GDM1 (cell line): ENCODE results near the gene RABL6.
A peak's percentile ranks its signal among the peaks of the same experiment; 100 is the strongest.

Experiments
- DNase-seq: peaks from one replicate; lab custom pipeline; 2025; lab: John Stamatoyannopoulos, UW

The RABL6 gene

DNA sequence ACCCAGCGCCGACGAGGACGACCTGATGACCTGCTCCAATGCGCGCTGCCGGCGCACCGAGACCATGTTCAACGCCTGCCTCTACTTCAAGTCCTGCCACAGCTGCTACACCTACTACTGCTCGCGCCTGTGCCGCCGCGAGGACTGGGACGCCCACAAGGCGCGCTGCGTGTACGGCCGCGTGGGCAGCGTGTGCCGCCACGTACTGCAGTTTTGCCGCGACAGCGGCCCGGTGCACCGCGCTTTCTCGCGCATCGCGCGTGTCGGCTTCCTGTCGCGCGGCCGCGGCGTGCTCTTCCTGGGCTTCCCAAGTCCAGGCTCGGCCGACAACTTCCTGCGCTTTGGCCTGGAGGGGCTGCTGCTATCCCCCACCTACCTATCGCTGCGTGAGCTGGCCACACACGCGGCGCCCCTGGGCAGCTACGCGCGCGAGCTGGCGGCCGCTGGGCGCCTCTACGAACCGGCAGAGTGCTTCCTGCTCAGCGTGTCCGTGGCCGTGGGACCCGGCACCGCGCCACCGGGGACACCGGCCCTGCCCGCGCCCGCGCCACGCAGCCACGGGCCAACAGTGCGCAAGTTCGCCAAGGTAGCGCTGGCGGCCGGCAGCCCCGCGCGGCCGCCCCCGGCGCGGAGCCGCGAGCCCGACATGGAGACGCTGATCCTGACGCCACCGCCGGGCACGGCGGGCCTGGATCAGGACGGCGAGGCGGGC is 38.8 kb downstream of the RABL6 start:
- DNase-seq = no peak

DNA sequence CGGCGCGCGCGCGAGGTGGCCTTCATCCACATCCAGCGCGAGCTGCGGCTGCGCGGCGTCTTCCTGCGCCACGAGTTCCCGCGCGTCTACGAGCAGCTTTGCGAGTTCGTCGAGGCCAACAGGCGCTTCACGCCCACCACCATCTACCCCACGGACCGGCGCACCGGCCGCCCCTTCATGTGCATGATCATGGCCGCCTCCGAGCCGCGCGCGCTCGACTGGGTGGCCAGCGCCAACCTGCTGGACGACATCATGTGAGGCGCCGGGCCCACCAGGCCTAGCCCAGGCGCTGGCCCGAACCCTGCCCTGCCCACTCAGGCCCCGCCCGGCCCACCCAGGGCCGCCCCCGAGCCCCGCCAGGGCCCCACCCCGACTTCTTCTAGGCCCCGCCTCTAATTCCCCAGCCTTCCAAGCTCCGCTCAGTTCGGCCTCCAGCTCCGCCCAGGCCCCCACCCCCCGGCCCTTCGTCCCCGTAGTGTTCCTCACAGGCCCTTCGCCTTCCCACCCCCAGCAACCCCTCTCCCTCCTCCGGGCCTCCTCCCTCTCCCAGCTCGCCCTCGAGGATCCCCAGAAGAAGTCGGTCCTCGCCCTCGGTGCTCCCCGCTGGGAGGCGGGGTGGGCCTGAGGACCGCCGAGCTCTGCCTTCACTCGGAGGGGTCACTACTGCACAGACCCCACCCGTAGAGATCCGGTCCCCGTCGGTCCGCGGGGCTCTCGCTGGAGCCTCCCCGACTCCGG is 39.5 kb downstream of the RABL6 start:
- DNase-seq = no peak

DNA sequence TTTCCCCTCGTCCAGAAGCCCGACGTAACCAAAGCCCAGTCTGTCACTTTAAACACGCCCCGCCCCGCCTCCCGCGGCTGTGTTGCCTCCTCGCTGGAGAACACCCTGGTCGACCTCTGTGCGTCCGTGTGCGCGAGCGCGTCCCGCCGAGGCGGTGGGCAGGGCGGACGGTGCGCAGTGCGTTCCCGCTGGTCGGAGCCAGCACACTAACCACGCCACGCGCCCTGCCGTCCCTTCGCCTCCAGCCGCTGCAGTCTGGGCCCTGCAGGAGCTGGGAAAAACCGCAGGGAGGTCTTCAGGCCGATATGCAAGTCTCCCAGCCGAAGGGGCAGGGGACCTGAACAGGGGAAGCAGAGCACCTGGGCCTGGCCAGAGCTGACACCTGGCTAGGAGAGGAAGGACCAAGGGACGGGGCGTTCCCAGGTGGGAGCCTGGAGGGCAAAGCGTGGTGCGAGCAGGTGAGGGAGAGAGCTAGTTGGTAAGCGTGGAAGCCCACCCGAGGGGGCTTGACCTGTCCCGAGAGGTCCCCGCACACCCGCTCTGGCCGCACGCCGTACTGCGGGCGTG is 40.2 kb downstream of the RABL6 start:
- DNase-seq = peak; percentile 70

DNA sequence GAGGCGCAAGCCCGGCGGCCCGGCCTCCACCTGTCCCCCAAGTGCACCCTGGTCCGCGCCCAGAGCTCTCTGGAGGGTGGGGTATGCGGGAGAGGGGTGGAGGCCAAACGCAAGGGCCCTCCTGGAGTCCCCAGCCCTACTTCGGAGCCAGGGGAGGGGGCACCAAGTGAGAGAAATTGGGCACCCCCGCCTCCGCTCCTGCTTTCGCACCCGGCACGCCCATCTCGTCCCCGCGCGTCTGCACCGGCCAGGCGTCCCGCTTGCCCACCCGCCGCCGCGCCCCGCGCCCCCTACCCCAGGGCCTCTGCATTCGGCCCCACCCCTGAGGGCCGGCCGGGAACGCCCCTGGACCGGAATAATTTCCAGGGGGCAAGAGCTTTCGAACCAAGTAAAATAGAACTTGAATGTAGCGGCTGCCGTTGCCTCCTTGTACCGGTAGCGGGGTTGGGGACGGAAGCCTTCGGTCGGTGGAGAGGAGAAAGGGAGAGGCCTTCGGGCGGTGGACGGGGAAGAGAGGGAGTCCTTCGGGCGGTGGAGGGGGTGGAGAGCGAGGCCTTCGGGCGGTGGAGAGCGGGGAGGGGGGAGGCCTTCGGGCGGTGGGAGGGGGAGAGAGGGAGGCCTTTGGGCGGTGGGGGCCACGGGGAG is 40.8 kb downstream of the RABL6 start:
- DNase-seq = no peak

DNA sequence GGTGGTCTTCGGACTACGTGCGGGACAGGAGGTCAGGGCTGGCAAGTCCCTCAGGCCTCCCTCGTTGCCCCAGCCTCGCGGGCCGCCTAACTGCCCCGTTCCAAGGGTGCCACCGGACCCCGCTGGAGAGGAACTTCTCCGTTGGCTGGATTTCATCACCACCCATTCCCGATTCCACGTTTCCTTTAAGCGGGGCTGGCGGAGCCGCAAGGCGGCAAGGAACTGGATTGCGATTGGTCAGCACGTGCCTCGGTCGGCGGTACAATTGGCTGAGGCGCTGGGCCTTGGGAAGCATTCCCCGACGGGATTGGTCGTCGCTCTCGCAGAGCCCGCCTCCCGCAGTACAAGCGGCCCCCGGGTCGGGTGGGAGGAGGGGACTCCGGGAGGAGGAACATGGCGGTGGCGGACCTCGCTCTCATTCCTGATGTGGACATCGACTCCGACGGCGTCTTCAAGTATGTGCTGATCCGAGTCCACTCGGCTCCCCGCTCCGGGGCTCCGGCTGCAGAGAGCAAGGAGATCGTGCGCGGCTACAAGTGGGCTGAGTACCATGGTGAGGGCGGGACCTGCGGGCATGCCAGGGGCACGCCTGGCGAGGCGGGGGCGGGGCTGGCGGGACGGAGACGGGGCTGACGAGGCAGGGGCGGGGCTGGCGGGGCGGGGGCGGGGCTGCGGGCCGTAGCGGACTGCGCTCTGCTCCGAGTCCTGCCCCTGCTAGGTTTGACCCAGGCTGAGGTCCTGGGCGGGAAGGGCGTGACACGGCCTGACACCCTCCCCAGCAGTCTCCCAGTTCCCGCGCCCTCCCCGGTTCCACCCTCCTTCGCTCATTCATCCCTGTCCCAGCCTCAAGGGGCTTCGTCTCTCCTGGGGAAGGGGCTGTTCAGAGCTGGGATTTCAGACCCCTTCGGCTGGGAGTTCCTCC is 41.6 kb downstream of the RABL6 start, which contains the start of gene PHPT1:
Gene PHPT1 (plus strand): TSS at position 372 of the 922 bp plus-strand sequence. CDS start 22 bp downstream, at position 394.
- DNase-seq = peak; percentile 98

DNA sequence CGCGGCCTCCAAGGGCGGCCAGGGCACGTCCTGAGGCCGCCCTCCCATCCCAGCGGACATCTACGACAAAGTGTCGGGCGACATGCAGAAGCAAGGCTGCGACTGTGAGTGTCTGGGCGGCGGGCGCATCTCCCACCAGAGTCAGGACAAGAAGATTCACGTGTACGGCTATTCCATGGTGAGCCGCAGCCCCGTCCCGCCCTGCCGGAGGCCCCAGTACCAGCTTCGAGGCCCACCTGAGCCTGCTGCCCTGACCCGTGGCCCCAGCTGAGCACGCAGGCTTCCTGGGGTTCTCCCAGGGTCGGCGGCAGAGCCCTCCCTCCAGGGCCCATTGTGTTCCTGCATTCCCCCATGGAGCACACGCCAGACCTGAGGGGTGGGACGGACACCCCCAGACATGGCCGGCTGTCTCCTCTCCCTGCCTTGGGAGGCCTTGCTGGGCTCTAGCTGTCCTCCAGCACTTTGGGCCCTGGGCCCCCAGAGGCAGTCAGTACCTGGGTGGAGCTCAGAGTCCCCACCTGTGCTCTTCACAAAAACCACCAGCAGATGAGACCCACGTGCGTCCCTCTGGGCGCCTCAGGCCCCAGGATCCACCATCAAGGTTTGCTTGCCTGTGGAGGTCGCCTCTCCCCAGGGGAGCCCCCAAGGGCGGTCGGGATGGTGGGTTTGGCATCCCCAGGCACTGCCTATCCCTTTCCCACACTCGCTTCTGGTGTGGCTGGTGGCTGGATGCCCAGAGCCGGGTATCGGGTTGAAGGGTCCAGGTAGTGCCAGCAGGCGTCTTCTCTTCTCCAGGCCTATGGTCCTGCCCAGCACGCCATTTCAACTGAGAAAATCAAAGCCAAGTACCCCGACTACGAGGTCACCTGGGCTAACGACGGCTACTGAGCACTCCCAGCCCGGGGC is 42.5 kb downstream of the RABL6 start:
- no peak for DNase-seq

DNA sequence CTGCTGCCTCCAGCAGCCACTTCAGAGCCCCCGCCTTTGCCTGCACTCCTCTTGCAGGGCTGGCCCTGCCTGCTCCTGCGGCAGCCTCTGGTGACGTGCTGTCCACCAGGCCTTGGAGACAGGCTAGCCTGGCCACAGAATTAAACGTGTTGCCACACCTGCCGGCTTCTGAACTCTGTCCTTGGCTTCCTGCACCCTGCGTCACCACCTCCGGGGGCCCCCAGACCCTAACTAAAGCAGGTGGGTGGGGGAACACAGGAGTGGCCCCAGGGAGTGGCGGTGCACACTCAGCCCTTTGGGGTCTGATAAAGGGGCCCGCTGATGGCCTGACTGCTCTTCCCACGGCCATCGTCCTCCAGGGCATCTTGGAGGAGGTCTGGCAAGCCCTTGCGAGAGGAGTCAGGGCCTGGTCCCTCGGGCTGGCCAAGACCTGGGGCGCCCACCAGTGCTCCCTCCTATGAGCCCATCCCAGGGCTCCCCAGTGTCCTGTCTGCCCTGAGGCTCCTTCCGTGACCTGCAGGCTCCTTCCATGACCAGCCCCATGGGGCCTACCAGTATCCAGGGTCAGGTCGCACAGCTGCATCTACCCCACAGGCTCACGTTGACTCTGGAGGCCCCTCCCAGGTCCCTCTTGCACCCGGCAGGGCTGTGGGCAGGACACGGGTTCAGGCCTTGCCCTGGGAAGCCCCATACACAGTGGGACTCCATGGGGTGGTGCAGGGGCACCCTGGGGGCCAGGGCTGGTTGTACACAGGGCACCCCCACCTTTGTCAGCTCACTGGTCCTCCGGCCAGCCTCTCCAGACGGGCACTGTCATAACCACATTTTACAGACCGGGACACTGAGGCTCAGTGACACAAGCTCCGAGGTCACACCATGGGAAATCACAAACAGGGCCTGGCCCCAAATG is 43.4 kb downstream of the RABL6 start:
- DNase-seq = no peak

DNA sequence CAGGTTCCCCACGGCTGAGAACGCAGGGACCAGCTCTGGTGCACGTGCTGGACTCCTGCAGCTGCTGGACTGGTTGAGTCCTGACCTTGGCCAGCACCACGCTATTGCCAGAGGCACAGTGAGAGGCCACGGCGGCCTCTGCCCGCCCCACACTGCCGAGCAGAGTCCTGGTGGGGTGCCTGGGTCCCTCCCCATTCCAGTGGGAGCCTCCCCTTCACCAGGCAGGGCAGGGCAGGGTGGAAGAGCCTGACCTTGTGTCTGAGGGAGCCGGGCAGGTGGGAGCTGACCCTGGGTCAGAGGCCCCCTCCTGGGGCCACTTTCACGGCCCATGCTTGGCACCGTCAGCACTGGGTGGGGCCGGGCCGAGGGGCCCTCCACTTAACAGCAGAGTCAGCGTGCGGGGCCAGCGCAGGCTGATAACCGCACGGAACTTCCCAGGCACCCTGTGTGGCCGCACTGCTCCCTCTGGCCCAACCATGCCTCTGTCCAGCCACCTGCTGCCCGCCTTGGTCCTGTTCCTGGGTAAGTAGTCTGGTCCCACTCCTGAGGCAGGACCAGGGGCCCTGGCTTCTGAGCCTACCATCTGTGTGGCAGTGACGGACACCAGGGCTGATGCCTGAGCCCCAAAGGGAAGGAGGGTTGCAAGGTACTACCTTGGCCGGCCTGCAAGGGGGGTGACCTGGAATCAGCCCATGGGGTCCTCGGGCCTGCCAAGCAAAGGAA is 44.4 kb downstream of the RABL6 start, which contains the start of gene MAMDC4:
Gene MAMDC4 (plus strand): TSS at position 406 of the 723 bp plus-strand sequence. CDS start 71 bp downstream, at position 477.
- no peak for DNase-seq

DNA sequence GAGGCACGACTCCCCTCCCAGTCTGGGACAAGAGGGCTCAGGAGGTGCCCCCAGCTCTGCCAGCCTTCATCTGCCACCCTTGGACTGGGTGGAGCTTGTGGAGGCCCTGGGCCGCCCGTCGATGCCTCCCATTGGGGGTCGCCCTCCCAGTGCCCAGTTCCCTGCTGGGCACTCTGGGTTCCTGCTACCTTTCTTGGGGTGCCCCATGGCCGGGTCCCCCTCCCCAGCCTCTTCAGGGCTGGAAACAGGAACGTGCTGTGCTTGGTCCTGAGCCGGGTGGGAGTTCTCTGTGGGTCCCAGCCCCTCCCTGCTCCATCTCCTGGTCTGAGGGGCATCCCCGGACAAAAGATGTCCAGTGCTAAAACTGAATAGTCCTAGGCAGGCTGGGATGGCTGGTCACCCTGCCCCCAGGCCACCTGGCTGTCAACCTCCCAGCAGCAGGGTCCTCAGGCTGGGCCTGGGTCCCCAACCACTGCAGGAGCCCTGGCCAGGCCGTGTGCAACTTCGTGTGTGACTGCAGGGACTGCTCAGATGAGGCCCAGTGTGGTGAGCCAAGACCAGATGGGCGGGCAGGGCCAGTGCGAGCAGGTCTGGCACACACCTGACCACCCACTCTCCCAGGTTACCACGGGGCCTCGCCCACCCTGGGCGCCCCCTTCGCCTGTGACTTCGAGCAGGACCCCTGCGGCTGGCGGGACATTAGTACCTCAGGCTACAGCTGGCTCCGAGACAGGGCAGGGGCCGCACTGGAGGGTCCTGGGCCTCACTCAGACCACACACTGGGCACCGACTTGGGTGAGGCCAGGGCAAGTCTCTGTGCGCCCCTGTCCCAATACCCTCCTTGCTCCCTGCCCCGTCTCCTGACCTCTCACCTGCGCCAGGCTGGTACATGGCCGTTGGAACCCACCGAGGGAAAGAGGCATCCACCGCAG is 45.2 kb downstream of the RABL6 start:
- no peak for DNase-seq

DNA sequence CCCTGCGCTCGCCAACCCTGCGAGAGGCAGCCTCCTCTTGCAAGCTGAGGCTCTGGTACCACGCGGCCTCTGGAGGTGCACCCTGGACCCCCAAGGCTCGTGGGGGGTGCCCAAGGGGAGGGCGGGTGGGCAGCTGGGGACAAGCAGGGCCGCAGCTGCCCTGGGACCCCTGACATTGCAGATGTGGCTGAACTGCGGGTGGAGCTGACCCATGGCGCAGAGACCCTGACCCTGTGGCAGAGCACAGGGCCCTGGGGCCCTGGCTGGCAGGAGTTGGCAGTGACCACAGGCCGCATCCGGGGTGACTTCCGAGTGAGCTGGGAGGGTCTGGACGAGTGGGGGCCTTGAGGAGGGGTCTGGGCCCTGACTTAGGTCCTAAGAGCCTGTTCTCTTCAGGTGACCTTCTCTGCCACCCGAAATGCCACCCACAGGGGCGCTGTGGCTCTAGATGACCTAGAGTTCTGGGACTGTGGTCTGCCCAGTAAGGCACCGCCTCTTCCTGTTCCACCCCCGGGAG is 45.9 kb downstream of the RABL6 start:
- no peak for DNase-seq

DNA sequence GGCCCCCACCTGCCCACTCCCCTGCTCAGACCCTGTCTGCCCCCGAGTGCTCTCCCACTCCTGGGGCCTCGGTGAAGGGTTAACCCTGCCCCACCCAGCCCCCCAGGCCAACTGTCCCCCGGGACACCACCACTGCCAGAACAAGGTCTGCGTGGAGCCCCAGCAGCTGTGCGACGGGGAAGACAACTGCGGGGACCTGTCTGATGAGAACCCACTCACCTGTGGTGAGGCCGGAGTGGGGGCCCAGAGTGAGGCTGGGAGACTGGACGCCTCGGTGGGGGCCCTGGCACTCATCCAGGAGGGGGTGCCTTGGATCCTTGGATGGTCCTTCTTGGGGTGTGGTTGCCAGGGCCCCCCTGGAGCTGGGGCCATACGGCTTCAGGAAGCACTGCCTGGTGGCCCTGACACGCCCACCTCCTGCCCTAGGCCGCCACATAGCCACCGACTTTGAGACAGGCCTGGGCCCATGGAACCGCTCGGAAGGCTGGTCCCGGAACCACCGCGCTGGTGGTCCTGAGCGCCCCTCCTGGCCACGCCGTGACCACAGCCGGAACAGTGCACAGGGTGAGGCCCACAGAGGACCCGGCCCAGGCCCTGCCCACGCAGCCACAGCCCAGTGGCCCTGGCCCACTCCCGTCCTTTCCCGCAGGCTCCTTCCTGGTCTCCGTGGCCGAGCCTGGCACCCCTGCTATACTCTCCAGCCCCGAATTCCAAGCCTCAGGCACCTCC is 46.5 kb downstream of the RABL6 start:
- no peak for DNase-seq

DNA sequence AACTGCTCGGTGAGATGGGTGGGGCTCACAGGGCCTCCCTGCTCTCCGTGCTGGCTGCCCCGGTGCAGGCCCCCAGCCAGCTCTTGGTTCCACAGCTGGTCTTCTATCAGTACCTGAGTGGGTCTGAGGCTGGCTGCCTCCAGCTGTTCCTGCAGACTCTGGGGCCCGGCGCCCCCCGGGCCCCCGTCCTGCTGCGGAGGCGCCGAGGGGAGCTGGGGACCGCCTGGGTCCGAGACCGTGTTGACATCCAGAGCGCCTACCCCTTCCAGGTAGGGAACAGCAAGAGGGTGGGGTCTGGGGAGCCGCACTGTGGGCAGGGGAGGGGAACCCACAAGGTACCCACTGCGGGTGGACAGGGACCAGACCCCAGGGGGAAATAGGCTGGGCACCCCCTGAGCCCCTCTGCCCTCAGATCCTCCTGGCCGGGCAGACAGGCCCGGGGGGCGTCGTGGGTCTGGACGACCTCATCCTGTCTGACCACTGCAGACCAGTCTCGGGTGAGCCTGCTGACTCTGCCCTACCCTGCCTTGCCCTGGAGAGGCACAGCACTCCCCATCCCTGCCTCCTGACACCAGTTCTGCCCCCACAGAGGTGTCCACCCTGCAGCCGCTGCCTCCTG is 47.2 kb downstream of the RABL6 start:
- no peak for DNase-seq

DNA sequence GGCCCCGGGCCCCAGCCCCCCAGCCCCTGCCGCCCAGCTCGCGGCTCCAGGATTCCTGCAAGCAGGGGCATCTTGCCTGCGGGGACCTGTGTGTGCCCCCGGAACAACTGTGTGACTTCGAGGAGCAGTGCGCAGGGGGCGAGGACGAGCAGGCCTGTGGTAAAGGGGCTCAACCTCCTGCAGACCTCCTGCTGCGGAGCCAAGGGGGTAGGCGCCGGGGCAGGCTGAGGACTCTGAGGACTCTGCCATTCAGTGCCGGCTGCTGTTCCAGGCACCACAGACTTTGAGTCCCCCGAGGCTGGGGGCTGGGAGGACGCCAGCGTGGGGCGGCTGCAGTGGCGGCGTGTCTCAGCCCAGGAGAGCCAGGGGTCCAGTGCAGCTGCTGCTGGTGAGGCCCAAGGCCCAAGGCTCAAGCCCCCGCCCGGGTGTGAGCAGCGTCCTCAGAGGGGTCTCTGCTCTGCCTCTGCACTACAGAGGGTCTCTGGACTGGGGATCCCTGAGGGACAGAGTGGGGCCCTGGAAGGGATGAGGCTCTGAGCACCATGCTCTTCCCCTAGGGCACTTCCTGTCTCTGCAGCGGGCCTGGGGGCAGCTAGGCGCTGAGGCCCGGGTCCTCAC is 47.8 kb downstream of the RABL6 start:
- DNase-seq = no peak

DNA sequence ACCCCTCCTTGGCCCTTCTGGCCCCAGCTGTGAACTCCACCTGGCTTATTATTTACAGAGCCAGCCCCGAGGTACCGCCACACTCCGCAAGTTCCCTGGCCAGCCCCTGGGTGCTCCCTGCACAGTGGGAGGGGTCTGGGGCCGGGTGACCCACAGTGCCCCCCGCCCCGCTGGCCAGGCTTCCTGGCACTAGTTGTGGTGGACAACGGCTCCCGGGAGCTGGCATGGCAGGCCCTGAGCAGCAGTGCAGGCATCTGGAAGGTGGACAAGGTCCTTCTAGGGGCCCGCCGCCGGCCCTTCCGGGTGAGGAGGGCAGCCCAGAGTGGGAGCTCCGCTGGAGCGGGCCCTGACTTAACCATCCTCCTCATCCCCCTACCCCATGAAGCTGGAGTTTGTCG is 48.3 kb downstream of the RABL6 start:
- no peak for DNase-seq

DNA sequence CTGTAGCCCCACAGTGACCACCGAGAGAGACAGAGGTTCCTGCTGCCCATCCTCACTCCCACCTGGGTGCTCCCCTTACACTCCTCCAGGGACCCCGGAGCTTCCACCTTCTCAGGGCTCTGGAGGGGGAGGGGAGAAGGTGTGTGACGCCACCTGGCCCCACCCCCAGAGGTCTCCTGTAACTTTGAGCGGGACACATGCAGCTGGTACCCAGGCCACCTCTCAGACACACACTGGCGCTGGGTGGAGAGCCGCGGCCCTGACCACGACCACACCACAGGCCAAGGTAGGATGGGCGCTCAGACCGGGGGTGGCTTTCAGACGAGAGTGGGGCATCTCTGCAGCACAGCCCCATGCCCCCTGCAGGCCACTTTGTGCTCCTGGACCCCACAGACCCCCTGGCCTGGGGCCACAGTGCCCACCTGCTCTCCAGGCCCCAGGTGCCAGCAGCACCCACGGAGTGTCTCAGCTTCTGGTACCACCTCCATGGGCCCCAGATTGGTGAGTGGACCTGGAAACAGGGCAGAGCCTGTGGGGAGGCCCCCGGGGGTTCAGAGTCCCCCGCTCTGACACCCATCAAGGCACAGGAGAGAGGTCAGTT is 48.9 kb downstream of the RABL6 start:
- DNase-seq = no peak
